H1 (cell line): ENCODE measurements around the gene TMEM59L. TPM values are rescaled to one million over a fixed set of nuclear protein-coding genes. Genes with fewer than 3 reads are reported as not detected.

Source experiments
- CTCF ChIA-PET: fragments of 300-600 bp; sonication (Branson Sonifier 250); formaldehyde crosslinking; loops from one replicate; lab custom pipeline; 2021; ENCODE audit not compliant: partially characterized antibody; lab: Charles Lee
- POLR2A ChIA-PET: fragments of 300-600 bp; sonication (Branson Sonifier 250); formaldehyde crosslinking; loops from one replicate; lab custom pipeline; 2021; ENCODE audit warnings: inconsistent platforms; ENCODE audit not compliant: partially characterized antibody; lab: Charles Lee
- DNase-seq, 2 experiments: peaks; one replicate each; pipeline versions ENCODE4 v3.0.0 to v3.0.0-alpha.2; 2010 to 2022; ENCODE audit warnings: low spot score in 2 of 2, low read depth in 1 of 2, mixed read lengths in 1 of 2
- FAIRE-seq: peaks from 2 replicates; lab custom pipeline; 2011; peaks lifted over from hg19 to GRCh38; lab: Jason Lieb, UNC
- H2AFZ ChIP-seq: 2 replicates; pipeline ENCODE4 v1.8.1; 2012; ENCODE audit warnings: low read length, inconsistent platforms
- H2AK5ac ChIP-seq: 2 replicates; pipeline ENCODE4 v1.6.1; 2013; ENCODE audit warnings: low read depth, low read length
- H2BK120ac ChIP-seq: replicated peaks from 2 replicates; pipeline ENCODE3; 2013; ENCODE audit warnings: low read depth, low read length, inconsistent platforms
- H2BK12ac ChIP-seq: 2 replicates; pipeline ENCODE4 v1.6.1; 2013; ENCODE audit warnings: low read depth, low read length
- H2BK15ac ChIP-seq: 2 replicates; pipeline ENCODE4 v1.6.1; 2013; ENCODE audit warnings: low read length
- H2BK20ac ChIP-seq: 2 replicates; pipeline ENCODE4 v1.6.1; 2013; ENCODE audit warnings: low read length
- H2BK5ac ChIP-seq: 2 replicates; pipeline ENCODE4 v1.6.1; 2013; ENCODE audit warnings: low read depth, low read length
- H3K14ac ChIP-seq: 2 replicates; pipeline ENCODE4 v1.6.1; 2013; ENCODE audit warnings: inconsistent platforms; ENCODE audit not compliant: insufficient read length
- H3K18ac ChIP-seq: 2 replicates; pipeline ENCODE4 v1.6.1; 2013; ENCODE audit warnings: low read length; ENCODE audit errors: extremely low read depth
- H3K23ac ChIP-seq: 2 replicates; pipeline ENCODE4 v1.6.1; 2013; ENCODE audit warnings: inconsistent platforms; ENCODE audit not compliant: insufficient read length
- H3K23me2 ChIP-seq: 2 replicates; pipeline ENCODE4 v1.6.1; 2013; ENCODE audit warnings: low read depth, low read length
- H3K27ac ChIP-seq: 2 replicates; pipeline ENCODE4 v1.6.1; 2011; ENCODE audit warnings: low read depth, low read length, inconsistent platforms
- H3K27me3 ChIP-seq, 4 experiments: replicated peaks in 1 of 4; 1 replicate in 1 of 4; 2 replicates in 3 of 4; pipeline versions ENCODE4 v1.6.1 to v1.8.1; 2011 to 2013; ENCODE audit warnings: low read length in 3 of 4, mild to moderate bottlenecking in 3 of 4, inconsistent platforms in 2 of 4, mixed read lengths in 2 of 4, moderate library complexity in 1 of 4; ENCODE audit not compliant: control insufficient read depth in 3 of 4, insufficient read depth in 3 of 4; ENCODE audit errors: extremely low read depth in 1 of 4
- H3K36me3 ChIP-seq, 4 experiments: 2 replicates each; pipeline versions ENCODE4 v1.6.1 to v1.8.1; 2011 to 2013; ENCODE audit warnings: mild to moderate bottlenecking in 4 of 4, low read length in 3 of 4, moderate library complexity in 2 of 4, control low read depth in 1 of 4, inconsistent platforms in 1 of 4; ENCODE audit not compliant: insufficient read depth in 4 of 4, control insufficient read depth in 2 of 4
- H3K4ac ChIP-seq: replicated peaks from 2 replicates; pipeline ENCODE3; 2013; ENCODE audit warnings: low read length, low read depth, mixed read lengths, inconsistent platforms; ENCODE audit not compliant: insufficient read length
- H3K4me1 ChIP-seq, 4 experiments: replicated peaks in 1 of 4; 1 replicate in 1 of 4; 2 replicates in 3 of 4; pipeline versions ENCODE4 v1.6.1 to v1.8.1; 2011 to 2013; ENCODE audit warnings: low read length in 3 of 4, inconsistent platforms in 2 of 4, mixed read lengths in 1 of 4; ENCODE audit not compliant: insufficient read depth in 4 of 4, control insufficient read depth in 3 of 4
- H3K4me2 ChIP-seq, 2 experiments: 2 replicates each; pipeline versions ENCODE4 v1.6.1 to v1.8.1; 2011 to 2013; ENCODE audit warnings: low read depth in 2 of 2, low read length in 2 of 2, control low read depth in 1 of 2, inconsistent platforms in 1 of 2, mild to moderate bottlenecking in 1 of 2; ENCODE audit not compliant: insufficient read depth in 1 of 2
- H3K4me3 ChIP-seq, 4 experiments: fragments of 200-600, 300-600 bp in 1 of 4; sonication (generic), shearing (Covaris generic), sonication (Bioruptor Twin) in 1 of 4; 2 replicates each; pipeline versions ENCODE4 v1.5.1 to v1.8.1; 2011 to 2016; ENCODE audit warnings: low read length in 4 of 4, low read depth in 3 of 4, control low read depth in 2 of 4, inconsistent platforms in 2 of 4, mild to moderate bottlenecking in 2 of 4, mixed read lengths in 1 of 4, moderate library complexity in 1 of 4; ENCODE audit not compliant: insufficient read depth in 2 of 4; ENCODE audit errors: extremely low read depth in 1 of 4
- H3K56ac ChIP-seq: replicated peaks from 2 replicates; pipeline ENCODE3; 2013; ENCODE audit warnings: low read depth, mild to moderate bottlenecking, mixed read lengths, low read length, inconsistent platforms; ENCODE audit not compliant: insufficient read length
- H3K79me1 ChIP-seq: 2 replicates; pipeline ENCODE4 v1.6.1; 2013; ENCODE audit warnings: low read depth, low read length, control low read depth
- H3K79me2 ChIP-seq, 2 experiments: 2 replicates each; pipeline versions ENCODE4 v1.6.1 to v1.8.1; 2012 to 2013; ENCODE audit warnings: low read length in 2 of 2, mild to moderate bottlenecking in 2 of 2, inconsistent platforms in 1 of 2; ENCODE audit not compliant: insufficient read depth in 2 of 2, control insufficient read depth in 1 of 2
- H3K9ac ChIP-seq, 4 experiments: replicated peaks in 1 of 4; 1 replicate in 1 of 4; 2 replicates in 3 of 4; pipeline versions ENCODE4 v1.6.1 to v1.8.1; 2011 to 2013; ENCODE audit warnings: low read depth in 3 of 4, low read length in 3 of 4, control low read depth in 2 of 4, mild to moderate bottlenecking in 2 of 4, moderate library complexity in 2 of 4, inconsistent platforms in 1 of 4; ENCODE audit errors: extremely low read depth in 1 of 4
- H3K9me3 ChIP-seq, 2 experiments: 2 replicates each; pipeline versions ENCODE4 v1.6.1 to v1.8.1; 2012 to 2013; ENCODE audit warnings: mild to moderate bottlenecking in 2 of 2, moderate library complexity in 2 of 2, control low read depth in 1 of 2, inconsistent platforms in 1 of 2, low read depth in 1 of 2, low read length in 1 of 2, mixed read lengths in 1 of 2; ENCODE audit not compliant: insufficient read depth in 2 of 2
- H4K20me1 ChIP-seq, 2 experiments: replicated peaks in 1 of 2; 2 replicates each; pipeline versions ENCODE3 to v1.8.1; 2011 to 2013; ENCODE audit warnings: inconsistent platforms in 2 of 2, low read length in 2 of 2, mild to moderate bottlenecking in 1 of 2; ENCODE audit not compliant: insufficient read depth in 2 of 2, control insufficient read depth in 1 of 2
- H4K5ac ChIP-seq: 2 replicates; pipeline ENCODE4 v1.6.1; 2013; ENCODE audit warnings: low read length, low read depth, mixed read lengths, inconsistent platforms; ENCODE audit not compliant: insufficient read length
- H4K8ac ChIP-seq: 2 replicates; pipeline ENCODE4 v1.8.0; 2013; ENCODE audit warnings: mild to moderate bottlenecking, moderate library complexity, low read length, inconsistent platforms; ENCODE audit not compliant: insufficient read depth; ENCODE audit errors: extremely low read depth
- H4K91ac ChIP-seq: replicated peaks from 2 replicates; pipeline ENCODE3; 2013; ENCODE audit warnings: low read length, mixed read lengths, inconsistent platforms; ENCODE audit not compliant: insufficient read length
- CEBPB ChIP-seq: IDR thresholded peaks from 2 replicates; pipeline ENCODE4 v1.6.1; 2012; ENCODE audit warnings: low read depth, low read length
- JUN ChIP-seq: IDR thresholded peaks from 2 replicates; pipeline ENCODE4 v1.6.1; 2011; ENCODE audit warnings: low read depth, mild to moderate bottlenecking, improper control_type of control experiment, low read length
- POU5F1 ChIP-seq: IDR thresholded peaks from 2 replicates; pipeline ENCODE4 v1.6.1; 2011; ENCODE audit warnings: low read depth, mild to moderate bottlenecking, low read length, moderate library complexity
- SIN3A ChIP-seq, 2 experiments: IDR thresholded peaks in 1 of 2; conservative IDR thresholded peaks in 1 of 2; 2 replicates each; pipeline ENCODE4 v1.6.1; 2011 to 2012; ENCODE audit warnings: low read length in 2 of 2, improper control_type of control experiment in 1 of 2, low read depth in 1 of 2, mild to moderate bottlenecking in 1 of 2
- TAF7 ChIP-seq: optimal IDR thresholded peaks from 2 replicates; pipeline ENCODE3; 2011; ENCODE audit warnings: low read depth, mild to moderate bottlenecking, inconsistent platforms, low read length, moderate library complexity, borderline replicate concordance
- YY1 ChIP-seq: IDR thresholded peaks from 2 replicates; pipeline ENCODE4 v1.6.1; 2011; ENCODE audit warnings: low read depth, mild to moderate bottlenecking, low read length
- WGBS, 2 experiments: shearing (Covaris generic) in 1 of 2; methylation state at CpG; one replicate each; pipeline versions ENCODE4 v1.1.6 to v1.1.7; 2013 to 2015; ENCODE audit warnings: low lambda C conversion rate in 2 of 2, mixed read lengths in 2 of 2, inconsistent platforms in 1 of 2, low coverage in 1 of 2, missing lambda C conversion rate in 1 of 2; ENCODE audit not compliant: insufficient replicate concordance in 2 of 2, insufficient coverage in 1 of 2, insufficient read length in 1 of 2; ENCODE audit errors: extremely low coverage in 1 of 2, missing lambda C conversion rate in 1 of 2; 5-methylcytosine and 5-hydroxymethylcytosine counted together
- polyA plus RNA-seq, 7 experiments: library from polyadenylated mRNA; depleted of rRNA in 3 of 7; stranded (reverse) in 5 of 7; unstranded in 2 of 7; fragments of >200 nt in 5 of 7; fragments of 200-250 nt in 2 of 7; gene quantifications; 1 replicate in 5 of 7; 2 replicates in 1 of 7; 4 replicates in 1 of 7; pipeline versions ENCODE4 v1.2.1 to v1.2.3, GENCODE V29; 2011 to 2013; ENCODE audit warnings: missing spikeins in 2 of 7, mixed read lengths in 2 of 7
- total RNA-seq: library from RNA; stranded (reverse); fragmentation: NEBNext Ultra II Directional; extraction: Animal tissue kit (Norgen Biotek cat#: 25700); gene quantifications from 2 replicates; pipeline ENCODE4 v1.2.1, GENCODE V29; 2021

The TMEM59L gene
- total and polyA plus RNA-seq, 2 of the 8 experiments (the other 6 are each of a cell fraction or from before 2014, with no cell fraction given) = 4.0 to 12.2 TPM

GRCh38 chr19:18669883-18670282, 57.2 kb downstream of the TMEM59L start:
- Histone ChIP-seq H4K8ac (no peak overlapping the region), H3K4ac (no peak overlapping the region), H3K4me2 (no peak overlapping the region), H3K23ac (no peak overlapping the region), H3K27me3 (no peaks in the 10 kb centered on the region), H3K9me3 (no peaks in the 10 kb centered on the region), H3K14ac (no peak overlapping the region), H3K4me3 (no peak overlapping the region), H3K4me1 (peaks cover 0 to 5% (median 0%) of the 10 kb centered on the region in 4 experiments; a peak in 4 of 7 replicates), H3K79me2 (no peaks in the 10 kb centered on the region), H3K79me1 (no peaks in the 10 kb centered on the region), H4K5ac (no peak overlapping the region), H2BK12ac (no peak overlapping the region), H2BK120ac (no peak overlapping the region), H3K23me2 (no peaks in the 10 kb centered on the region), H2BK20ac (no peak overlapping the region), H2AFZ (no peak overlapping the region), H4K20me1 (peaks cover 0 to 7% of the 10 kb centered on the region in 2 experiments), H2BK15ac (no peak overlapping the region), H3K18ac (no peak overlapping the region), H4K91ac (no peak overlapping the region), H2AK5ac (no peak overlapping the region), H2BK5ac (no peak overlapping the region), H3K9ac (no peak overlapping the region), H3K56ac (no peak overlapping the region), H3K27ac (no peak overlapping the region), H3K36me3 (peaks cover 0 to 17% (median 2%) of the 10 kb centered on the region in 4 experiments; a peak in 4 of 8 replicates)
- WGBS, 2 experiments = 84% methylated on average over 10 of the region's 11 CpGs; no CpG with 5 or more reads in 1 of the 2 experiments
- TF ChIP-seq CEBPB (no peak), POU5F1 (no peak), YY1 (no peak), JUN (no peak), SIN3A (conservative IDR thresholded peaks at IDR 0.05 in 1 of 2, IDR thresholded peaks at IDR 0.05 in 1 of 2; ENCODE audit: low read depth in 1 of 2, low read length in 2 of 2) (no peak), TAF7 (no peak)
- ChIA-PET CTCF (interaction anchor here (1.0 to 1.2 kb wide), 2 partner anchors 15 to 150 kb away, joined by 3 read pairs; no protein-coding TSS in a partner anchor), POLR2A (interaction anchor here (0.8 kb wide), 1 partner anchor 10 kb away, joined by 4 read pairs; no protein-coding TSS in a partner anchor)
- FAIRE-seq (no peak), DNase-seq (no peak)
